Pons (tissue), 1 donor: ENCODE results near the gene PRKCSH.
A peak's percentile ranks its signal among the peaks of the same experiment; 100 is the strongest.
"Not testable (repeated sequence)": the region's sequence is repeated elsewhere in the genome, so short reads cannot be mapped to it uniquely, and the experiment has no call there.

ENCODE experiments used
- DNase-seq: peaks from one replicate; pipeline ENCODE4 v3.0.0-alpha.2; 2016; ENCODE audit warnings: low spot score

PRKCSH gene

GRCh38 chr19:11420429-11421370, 14.7 kb upstream of the PRKCSH start:
- no peak for DNase-seq

DNA sequence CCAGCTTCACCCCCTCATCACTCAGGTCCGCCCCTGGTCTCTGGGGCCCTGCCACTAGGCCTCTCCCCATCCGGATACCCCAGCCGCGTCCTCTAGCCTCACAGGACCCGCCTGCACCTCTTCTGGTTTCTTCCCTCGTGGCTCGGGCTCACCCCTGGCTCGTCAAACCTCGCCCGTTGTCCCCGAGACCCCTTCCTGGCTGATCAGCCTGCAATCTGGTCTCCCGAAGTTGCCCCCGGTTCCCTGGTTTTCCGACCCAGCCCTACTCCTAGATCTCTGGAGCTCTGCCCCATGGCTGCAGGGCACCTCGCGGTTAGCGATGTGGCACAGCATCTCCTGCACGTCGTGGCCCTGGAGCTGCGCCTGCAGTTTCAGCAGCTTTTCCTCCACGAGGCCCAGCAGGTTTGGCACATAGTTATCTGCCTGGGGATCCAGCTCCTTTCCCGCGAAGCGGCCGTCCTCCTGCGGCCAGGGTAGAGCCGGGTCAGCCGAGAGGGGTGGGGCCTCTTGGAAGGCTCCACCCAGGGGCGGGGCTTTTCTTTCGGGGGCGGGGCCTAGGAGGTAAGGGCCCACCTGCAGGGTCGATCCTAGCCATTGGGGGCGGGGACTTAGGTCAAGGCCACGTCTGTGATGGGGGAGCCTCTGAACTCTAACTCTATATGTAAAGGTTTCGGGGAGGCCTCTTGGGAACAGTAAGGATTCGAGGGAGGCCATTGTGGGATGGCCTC, 13.9 kb upstream of the PRKCSH start:
- DNase-seq, result no peak

GRCh38 chr19:11422163-11423065, 13.0 kb upstream of the PRKCSH start:
- peak; percentile 25 for DNase-seq

GRCh38 chr19:11423164-11423790, 12.2 kb upstream of the PRKCSH start:
- no peak for DNase-seq

DNA sequence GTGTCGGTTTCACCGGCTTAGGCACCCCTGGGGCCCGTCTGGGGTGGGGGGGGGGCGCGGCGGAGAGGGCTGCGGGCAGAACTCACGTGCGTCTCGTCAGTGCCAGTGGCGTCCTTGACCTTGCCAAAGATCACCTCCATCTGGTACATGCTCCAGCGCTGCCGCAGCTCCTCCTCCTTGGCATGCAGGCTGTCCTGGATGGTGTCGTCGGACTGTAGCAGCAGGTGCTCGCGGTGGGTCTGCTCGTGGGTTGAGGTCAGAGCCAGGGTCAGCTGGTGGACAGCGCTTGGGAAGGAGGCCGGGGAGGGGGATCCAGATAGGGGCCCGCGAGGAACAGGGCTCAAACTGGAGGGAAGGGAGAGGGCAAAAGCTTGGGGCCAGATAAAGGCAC, 11.6 kb upstream of the PRKCSH start:
- DNase-seq, result no peak

- no peak for DNase-seq
Measured at GRCh38 chr19:11425719-11426457, 9.5 kb upstream of the PRKCSH start.

DNA sequence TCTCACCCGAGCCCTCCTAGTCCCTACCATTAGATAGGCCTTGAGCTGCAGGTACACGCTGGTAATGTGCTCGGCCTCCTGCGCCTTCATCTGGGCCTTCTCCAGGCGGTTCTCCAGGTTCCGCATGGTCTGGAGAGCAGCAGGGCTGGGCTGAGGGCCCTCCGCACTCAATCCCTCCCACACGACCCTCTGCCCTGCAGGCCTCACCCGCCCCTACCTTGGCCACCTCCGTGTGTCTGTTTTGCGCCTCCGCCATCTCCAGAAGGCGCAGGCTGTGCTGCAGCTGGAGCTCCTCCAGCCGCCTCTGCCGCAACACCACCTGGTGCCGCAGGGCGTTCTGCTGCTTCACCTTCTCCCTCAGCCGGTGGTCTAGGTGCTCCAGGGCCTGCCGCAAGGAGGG, 8.8 kb upstream of the PRKCSH start:
- no peak for DNase-seq

GRCh38 chr19:11433526-11433925, 1.9 kb upstream of the PRKCSH start:
- DNase-seq, result not testable (repeated sequence)

DNA sequence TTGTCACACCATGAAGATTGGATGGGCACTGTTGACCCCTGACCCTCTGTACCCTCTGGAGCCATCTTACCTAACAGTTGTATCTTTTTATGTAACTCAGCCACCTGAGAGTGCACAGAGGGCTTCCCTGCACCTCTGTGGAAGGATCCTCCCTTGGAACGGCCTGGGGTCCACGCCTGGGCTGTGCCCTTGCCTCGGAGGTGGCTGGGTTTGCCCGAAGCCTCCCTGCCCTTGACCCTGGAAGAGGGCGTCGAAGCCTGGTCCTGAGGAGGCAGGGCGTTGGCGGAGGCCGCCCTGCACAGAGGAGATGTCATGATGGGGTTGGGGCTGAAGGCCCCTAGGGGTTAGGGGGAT, 755 bp upstream of the PRKCSH start:
- no peak for DNase-seq

DNA sequence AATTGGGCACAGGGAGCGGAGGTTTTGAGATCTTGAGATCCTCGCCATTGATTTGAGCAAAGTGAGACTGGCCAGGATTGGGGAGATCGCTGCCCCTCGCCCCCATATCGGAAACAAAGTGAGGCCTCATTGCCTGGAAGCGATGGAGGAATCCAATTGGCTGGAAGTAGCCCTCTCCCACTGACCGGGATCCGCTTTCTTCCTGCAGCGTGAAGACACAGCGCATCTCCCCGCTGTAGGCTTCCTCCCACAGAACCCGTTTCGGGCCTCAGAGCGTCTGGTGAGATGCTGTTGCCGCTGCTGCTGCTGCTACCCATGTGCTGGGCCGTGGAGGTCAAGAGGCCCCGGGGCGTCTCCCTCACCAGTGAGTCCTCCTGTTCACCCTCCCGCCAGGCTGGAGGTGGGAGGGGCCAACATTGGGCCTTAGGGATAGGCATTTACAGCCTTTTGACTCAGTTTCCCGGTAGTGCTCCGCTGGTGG, 438 bp downstream of the PRKCSH start:
- DNase-seq, result no peak

GRCh38 chr19:11437955-11438354, 2.5 kb downstream of the PRKCSH start:
- no peak for DNase-seq

GRCh38 chr19:11444059-11444458, 8.6 kb downstream of the PRKCSH start:
- DNase-seq, result no peak

DNA sequence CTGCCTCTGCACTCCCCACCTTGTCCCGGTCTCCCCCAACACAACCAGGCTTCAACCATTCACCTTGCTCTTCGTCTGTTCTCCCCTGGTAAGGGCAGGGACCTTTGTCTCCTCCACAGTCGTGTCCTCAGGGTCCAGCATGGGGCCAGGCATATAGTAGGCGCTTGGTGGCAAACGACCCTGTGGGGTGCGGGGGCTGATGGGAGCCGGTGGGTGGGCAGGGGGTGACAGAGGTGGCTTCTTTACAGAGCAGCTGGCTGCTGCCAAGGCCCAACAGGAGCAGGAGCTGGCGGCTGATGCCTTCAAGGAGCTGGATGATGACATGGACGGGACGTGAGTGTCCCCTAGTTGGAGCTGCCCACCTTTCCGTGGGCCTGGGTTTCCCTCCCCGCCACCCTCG, 9.7 kb downstream of the PRKCSH start:
- DNase-seq, result no peak

- DNase-seq, result no peak
Measured at GRCh38 chr19:11446271-11446651, 10.8 kb downstream of the PRKCSH start.

DNA sequence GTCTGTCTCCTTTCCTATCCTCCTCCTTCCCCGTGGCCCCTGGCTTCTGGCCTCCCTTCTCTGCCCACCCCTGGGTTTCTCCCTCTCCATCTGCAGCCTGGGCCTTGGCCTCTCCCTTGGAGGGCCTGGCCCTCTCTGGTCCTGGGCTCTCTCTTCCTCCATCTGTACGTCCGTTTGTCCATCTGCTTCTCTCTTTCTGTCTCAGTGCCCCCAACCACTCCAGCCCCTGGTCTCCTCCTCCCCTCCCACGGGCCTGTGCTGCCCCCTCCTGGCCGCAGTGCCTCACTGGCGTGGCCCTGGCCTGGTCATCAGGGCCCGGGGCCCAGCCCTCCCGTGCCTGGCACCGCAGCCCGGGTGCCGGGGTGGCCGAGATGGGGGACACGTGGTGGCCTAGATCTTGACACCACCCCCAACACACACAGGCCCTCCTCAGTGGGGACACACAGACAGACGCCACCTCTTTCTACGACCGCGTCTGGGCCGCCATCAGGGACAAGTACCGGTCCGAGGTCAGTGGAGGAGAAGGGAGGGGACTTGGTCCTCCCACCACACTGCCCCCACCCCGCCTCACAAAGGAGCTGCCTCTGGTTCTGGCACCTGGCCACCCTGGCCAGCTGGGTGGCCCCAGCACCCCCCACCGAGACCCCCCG, 11.3 kb downstream of the PRKCSH start:
- peak; percentile 92 for DNase-seq

DNA sequence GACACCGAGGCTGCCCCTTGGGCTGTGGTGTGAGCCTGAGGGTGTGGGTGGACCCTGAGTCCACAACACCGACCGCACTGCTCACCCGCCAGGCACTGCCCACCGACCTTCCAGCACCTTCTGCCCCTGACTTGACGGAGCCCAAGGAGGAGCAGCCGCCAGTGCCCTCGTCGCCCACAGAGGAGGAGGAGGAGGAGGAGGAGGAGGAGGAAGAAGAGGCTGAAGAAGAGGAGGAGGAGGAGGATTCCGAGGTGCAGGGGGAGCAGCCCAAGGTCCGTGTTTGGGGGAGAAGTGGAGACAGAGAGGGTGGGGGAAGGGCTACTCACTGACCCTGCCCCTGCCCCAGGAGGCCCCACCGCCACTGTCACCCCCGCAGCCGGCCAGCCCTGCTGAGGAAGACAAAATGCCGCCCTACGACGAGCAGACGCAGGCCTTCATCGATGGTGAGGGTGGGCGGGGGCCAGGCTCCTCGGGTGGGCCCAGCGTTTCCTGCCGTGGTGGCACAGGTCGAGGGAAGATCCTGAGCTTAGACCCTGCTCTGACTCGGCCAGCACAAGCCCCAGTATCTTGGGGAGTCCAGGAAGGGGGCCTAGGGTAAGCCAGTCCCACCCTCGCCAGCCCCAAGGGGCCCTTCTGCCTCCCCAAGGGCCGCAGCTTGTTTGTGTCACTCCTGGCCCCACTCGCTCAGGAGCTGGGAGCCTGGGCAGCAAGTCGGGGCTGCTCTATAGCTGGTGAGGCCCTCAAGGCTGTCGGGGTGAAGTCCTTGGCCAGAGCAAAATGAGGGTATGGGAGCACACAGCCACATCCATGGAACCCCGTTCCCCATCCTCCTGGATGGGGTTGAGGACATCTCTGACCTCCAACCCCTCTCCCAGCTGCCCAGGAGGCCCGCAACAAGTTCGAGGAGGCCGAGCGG, 12.2 kb downstream of the PRKCSH start:
- no peak for DNase-seq

DNA sequence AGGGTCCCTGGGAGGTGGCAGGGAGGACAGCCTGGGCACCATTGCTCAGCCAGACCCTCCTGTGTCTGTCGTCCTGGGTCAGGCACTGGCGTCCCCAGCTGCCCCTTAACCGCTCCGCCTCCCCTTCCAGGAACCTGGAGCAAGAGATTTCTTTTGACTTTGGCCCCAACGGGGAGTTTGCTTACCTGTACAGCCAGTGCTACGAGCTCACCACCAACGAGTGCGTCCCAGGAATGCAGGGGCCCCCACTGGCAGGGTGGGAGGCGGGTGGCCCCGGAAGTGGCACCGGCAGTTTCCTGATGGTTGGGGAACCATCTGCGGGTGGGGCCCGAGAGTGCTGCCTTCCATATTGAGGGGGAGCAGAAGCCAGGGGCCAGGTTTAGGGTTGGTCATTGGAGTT, 13.0 kb downstream of the PRKCSH start:
- no peak for DNase-seq

DNA sequence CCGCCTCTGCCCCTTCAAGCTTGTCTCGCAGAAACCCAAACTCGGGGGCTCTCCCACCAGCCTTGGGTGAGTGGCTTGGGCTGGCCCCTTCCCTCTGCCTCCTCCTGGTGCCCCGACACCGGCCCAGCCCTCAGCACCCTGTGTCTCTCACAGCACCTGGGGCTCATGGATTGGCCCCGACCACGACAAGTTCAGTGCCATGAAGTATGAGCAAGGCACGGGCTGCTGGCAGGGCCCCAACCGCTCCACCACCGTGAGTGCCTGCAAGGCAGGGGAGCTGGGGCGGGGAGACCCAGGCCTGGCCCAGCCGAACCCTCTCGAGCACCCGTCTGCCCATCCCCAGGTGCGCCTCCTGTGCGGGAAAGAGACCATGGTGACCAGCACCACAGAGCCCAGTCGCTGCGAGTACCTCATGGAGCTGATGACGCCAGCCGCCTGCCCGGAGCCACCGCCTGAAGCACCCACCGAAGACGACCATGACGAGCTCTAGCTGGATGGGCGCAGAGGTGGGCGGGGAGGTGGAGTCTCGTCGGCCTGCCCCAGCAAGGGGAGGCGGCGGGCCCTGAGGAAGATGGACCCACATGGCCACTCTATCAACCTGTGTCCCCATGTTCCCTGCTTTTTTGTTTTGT, 13.6 kb downstream of the PRKCSH start:
- DNase-seq, result no peak
